GM19468 (cell line): ENCODE results near the gene TIMM8B.
A peak's percentile ranks its signal among the peaks of the same experiment; 100 is the strongest.
"Not testable (repeated sequence)": the region's sequence is repeated elsewhere in the genome, so short reads cannot be mapped to it uniquely, and the experiment has no call there.

Experiments used
- ATAC-seq: cut with Tn5 transposase; IDR thresholded peaks from one replicate; pipeline ENCODE4 v1.9.1; 2021; ENCODE audit warnings: mild to moderate bottlenecking, moderate library complexity, moderate number of reproducible peaks; ENCODE audit not compliant: unreplicated experiment; ENCODE audit errors: extremely low read depth

Gene TIMM8B, protein sequence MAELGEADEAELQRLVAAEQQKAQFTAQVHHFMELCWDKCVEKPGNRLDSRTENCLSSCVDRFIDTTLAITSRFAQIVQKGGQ

GRCh38 chr11:112086422-112087191, at the start of gene TIMM8B, which contains the start of gene SDHD:
TIMM8B (minus strand) TSS chr11:112086756; CDS start chr11:112086723, 33 bp downstream.
SDHD (plus strand) TSS chr11:112086873; CDS start chr11:112086908, 35 bp downstream.
- peak; percentile 78 for ATAC-seq

DNA sequence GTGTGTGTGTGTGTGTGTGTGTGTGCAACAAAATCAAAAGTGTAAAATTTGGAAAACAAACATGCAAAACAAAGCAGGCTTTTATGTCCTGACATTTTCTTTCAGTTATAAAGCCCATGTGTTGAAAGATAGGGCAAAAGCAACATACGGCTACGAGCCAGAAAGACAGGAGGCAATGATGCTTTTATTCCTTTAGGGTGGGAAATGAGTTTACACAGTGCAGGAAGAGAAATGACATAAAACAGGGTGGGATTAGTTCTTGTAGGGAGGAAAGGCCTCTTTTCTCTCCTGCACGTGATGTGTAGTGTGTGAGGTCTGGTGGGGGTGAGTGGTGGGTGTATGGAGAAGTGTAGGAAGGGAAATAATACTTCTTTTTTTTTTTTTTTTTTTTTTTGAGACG, 47.9 kb upstream of the TIMM8B start:
- ATAC-seq = no peak

GRCh38 chr11:112132737-112133136, 46.2 kb upstream of the TIMM8B start:
- ATAC-seq = no peak

DNA sequence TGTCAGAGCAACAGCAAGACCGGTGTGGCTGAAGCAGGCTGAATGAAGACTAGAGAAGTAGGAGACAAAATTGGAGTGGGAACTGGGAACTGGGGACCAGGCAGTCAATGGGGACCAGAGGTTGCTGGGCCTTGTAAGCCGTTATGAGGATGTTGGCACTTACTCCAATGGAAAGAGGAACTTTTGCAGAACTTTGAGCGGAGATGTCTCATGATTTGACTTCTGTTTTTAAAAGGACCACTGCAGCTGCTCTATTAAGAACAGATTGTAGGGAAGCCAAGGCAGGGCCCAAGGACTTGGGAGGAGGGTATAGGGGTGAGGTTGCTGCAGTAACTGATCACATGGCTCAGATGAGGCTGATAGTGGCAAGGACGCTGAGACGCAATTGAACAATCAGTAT, 43.1 kb upstream of the TIMM8B start:
- no peak for ATAC-seq

DNA sequence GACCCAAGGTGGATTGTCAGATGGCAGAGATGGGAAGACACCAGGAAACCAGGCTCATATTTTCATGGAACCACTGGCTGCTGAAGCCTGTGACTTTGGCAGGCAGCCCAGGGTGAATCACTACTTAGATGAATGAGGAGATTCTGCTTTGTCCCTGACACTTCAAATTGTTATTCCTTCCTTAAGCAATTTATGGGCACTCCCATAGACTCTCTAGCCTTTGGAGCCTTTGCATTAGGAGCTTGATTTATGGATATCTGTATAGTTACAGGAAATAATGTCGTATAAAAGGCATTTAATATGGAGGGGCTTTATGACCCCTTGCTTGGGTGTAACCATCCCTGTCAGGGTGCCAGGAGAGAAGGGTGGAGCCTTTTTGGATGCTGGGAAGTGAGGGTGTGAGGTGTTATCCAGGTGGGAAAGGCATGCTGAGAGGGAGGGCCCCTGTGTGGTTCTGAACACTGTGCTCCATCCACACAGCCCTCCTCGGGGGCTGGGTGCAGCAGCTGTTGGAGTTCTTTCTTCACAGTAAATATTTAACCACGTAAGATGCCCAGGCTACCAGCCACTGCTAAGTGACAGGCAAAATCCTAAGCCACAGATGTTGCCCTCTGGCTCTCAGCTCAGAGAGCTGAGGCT, 42.0 kb upstream of the TIMM8B start:
- no peak for ATAC-seq

- no peak for ATAC-seq
Measured at GRCh38 chr11:112127056-112127455, 40.5 kb upstream of the TIMM8B start.

- ATAC-seq = no peak
Measured at GRCh38 chr11:112123129-112123528, 36.6 kb upstream of the TIMM8B start.

DNA sequence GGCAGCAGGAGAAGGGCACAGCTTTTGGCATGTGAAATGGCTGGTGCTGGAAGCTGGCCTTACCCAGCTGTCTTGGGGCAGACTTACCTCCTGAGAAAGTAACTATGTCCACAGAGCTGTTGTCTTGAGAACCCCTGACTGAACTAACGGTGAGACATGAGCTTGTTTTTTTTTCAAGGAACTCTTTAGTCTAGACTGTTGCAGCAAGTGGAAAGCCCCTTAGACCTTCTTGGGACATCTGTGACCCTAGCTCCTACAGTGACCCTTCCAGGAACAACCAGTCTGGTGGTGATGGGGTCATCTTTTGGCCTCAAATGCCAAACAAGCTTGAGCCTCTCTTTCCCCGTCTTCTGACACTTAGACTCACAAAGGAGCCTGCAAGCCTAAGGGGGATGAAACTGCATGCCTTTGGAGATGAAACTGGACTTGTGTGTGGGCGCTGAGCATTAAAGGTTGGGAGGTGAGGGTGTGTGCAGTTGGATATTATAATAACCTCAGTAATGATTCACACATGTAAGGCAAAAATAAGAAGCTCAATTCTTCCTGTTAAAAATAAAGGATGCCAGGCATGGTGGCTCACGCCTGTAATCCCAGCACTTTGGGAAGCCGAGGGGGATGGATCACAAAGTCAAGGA, 35.5 kb upstream of the TIMM8B start:
- ATAC-seq = no peak

DNA sequence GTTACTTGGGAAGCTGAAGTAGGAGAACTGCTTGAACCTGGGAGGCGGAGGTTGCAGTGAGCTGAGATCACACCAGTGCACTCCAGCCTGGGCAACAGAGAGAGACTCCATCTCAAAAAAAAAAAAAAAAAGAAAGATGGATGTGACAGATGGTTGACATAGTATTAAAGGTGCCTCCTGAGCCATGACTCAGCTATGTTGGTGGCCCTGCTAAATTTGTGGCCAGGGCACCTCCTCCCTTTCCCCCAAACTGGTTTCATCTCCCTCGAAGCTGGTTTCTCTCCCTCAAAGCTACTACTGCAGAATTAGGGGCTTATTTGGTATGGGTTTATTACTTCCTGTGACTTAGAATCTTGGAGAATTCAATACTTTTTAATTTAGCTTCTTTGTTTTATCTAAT, 31.6 kb upstream of the TIMM8B start:
- ATAC-seq = no peak

DNA sequence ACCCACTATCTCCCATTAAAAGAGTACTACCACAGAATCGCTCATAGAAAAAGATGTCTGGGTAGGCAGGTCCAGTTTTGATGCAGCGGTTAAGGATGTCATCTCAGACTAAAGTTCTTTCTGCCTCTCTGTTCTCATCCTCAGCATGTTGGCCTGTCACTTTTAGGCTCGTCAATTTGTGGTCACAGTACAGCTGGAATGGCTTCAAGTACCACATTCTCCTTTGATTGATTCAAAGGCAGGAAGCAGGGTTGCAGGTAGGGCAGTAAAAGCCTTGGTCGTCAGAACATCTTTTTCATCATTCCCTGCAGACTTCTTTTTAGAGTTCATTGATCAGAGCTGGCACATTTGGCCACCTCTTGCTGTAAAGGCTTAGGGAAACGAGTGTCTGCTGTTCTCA, 28.8 kb upstream of the TIMM8B start:
- ATAC-seq = no peak

DNA sequence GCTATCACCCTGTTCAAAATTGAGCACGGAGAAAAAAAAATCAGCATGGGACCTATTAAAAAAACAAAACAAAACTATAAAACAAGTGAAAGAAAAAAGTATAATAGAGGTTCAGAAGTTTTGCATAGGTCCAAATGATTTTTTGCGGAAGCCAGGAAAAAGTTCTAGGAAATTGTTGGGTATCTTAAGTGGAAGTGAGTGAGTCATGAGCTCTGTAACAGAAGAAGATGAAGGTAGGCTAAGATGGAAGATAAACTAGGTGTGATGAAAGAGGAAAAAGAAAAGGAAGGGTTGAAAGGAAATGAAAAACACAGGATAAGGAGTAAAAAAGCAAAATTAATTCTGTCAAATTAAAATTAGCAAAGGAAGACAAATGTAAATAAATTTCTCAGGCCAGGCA, 27.9 kb upstream of the TIMM8B start:
- no peak for ATAC-seq

- no peak for ATAC-seq
Measured at GRCh38 chr11:112113539-112114457, 27.2 kb upstream of the TIMM8B start.

DNA sequence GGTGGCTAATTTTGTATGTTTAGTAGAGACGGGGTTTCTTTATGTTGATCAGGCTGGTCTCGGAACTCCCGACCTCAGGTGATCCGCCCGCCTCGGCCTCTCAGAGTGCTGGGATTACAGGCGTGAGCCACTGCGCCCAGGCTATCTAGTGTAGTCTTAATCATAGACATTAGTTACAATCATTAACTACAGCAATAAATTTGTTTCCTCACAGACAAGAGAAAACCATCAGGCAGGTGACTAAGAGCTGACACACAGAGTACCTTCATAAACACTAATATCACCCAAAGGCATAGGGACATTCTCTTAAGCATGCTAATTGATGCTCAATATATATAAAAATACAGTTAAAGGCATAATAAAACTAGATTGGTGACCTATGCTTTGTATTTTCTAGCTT, 19.5 kb upstream of the TIMM8B start:
- no peak for ATAC-seq

GRCh38 chr11:112103446-112103845, 16.9 kb upstream of the TIMM8B start:
- ATAC-seq = no peak

DNA sequence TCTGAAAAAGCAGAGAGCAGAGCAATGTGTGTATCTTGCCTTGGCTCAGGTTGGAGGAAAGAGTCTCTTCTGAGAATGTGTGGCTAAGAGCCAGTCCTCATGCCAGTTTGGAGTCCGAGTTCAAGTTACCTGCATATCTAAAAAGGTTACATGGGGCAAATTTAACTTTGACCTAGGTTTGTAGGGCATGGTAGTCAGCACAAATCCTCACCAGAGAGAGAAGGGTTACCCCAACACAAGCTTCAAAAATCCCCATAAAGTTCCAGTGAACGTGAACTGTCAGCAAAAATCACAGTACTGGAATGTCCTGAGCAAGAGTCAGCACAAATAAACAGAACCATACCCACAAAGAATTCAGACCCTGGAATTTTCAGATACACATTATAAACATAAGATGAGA, 13.9 kb upstream of the TIMM8B start:
- ATAC-seq = no peak

- ATAC-seq = no peak
Measured at GRCh38 chr11:112097734-112098528, 11.4 kb upstream of the TIMM8B start.

DNA sequence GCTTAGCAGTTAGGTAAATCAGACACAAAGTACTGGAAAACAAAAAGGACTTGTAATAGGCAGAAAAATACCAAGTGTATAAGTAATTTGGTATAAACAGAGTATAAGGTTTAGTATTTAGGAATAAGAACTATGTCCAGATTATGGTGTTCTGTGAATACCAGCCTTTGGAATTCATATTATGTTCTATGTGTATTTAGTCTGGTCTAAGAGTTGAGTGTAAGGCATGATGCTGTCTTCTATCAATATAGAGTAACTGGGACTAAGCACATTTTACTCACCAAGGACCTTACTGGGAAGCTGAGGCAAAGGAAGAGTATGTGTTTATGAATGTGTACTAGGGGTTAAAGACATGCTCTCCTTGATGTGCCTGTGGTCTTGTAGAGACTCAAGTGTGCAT, 9.6 kb upstream of the TIMM8B start:
- ATAC-seq = no peak

DNA sequence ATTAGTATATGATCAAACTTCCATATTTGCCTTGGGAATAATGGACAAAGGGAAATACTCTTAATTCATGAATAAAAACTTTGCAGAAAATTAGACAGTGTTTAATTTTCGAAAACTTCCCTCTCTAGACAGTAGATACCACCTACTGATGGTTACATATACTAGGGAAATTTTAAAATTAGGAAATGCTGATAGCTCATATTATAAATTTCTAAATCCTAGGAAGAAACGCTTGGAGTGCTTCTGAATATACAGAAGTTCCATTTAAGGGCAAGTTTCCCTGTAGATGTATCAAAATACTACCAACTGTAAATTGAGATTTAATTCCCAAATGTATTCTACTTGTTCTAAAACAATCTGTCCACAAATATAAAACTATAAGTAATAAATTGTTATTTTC, 8.7 kb upstream of the TIMM8B start:
- not testable (repeated sequence) for ATAC-seq

GRCh38 chr11:112087212-112087611, 656 bp upstream of the TIMM8B start:
- ATAC-seq = no peak
